CD4-positive, alpha-beta T cell treated with Interleukin-2 at 100 ng/mL for 4 hours (primary cell): ENCODE results near the gene GPR68.
"Not testable (repeated sequence)": the region's sequence is repeated elsewhere in the genome, so short reads cannot be mapped to it uniquely, and the experiment has no call there.

Experiments used
- DNase-seq: peaks from one replicate; pipeline ENCODE4 v3.0.0-alpha.2; 2020; ENCODE audit warnings: low spot score

Gene GPR68

DNA sequence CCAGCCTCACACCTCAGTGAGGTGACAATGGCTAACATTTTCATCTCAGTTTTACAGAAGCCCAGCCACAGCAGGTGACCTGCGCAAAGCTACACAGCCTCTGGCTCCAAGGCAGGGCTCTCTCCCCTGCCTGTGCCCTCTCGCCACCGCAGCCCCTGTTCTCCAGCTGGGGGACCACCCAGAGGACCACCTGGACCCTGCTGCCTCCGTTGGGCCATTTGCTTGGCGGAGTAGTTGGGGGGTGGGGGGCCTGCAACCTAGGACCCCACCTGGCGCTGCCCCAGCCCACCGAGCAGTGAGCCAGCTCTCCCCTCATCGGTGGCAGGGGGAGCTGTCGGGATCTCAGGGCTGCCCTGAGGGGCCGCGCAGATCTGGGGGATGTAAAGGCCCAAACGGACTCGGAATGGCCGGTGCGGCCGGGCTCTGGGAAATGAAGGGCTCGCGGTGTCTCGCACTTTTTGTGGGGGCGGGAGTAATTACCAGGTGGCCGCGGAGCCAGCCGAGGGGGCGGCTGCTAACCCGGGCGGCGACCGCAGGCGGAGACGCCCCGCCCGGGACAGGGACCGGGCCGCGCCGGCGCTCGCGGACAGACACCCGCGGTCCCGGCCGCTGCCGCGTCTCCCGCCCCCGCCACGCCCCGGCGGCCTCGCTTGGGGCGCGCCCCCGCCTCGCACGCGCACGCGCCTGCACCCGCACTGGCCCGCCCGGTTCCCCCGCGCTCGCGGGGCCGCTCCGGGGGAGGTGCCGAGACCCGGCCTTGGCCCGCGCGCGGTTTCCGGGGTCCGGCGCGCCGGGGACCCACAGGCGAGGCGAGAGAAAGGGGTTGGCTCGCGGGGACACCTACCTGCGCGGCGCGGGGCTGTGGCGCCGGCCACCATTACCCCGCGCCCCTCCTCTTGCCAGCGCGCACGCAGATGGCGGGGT is 8.6 kb upstream of the GPR68 start:
- peak; percentile 47 for DNase-seq

DNA sequence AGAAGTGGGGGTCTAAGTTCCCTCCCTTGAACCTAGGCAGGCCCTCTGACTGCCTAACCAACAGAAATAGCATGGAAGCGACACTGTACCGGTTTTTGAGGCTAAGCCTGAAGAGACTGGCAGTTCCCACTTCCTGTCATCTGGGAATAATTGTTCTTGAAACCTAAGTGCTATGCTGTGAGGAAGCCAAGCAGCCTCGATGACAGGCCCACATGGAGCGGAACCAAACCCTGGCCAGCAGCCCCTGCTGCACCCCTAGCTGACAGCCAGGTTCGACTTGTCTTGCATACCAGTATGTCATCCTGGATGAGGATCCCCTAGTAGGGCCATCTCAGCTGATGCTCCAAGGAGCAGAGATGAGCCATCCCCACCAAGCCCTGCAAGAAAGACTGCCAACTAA is 6.4 kb upstream of the GPR68 start:
- no peak for DNase-seq

DNA sequence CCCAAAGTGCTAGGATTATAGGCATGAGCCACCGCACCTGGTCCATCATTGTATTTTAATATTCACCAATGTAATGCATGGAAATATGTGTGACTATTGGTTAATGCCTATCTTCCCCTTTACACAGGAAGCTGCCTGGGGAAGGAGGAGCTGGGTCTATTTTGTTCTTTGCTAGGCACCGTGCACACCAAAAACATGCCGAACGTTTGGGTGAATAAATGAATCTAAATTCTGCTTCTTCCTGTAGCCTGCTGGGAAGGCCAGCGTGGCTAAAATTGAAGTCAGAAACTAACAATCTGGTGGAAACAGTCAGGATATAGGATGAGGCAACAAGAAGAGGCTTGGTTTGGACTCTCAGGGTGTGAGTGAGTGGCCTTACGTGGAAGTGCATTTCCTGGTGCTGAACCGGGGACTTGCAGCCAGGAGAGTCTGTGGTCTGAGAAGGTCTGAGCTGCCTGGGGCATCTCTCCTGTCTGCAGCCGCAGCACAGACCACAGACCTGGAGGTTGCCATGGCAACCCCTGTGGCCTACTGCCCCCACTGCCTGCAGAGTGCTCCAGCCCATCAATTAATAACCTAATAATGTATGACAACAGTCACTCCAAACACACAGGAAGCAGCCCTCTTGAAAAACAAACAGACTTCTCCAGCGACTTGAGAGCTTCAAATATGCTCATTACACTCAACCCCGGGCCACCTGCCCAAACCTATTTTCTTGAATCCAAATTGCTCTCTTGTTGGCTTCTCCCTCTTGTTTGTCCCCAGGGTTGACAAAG is 5.5 kb upstream of the GPR68 start:
- peak; percentile 81 for DNase-seq

DNA sequence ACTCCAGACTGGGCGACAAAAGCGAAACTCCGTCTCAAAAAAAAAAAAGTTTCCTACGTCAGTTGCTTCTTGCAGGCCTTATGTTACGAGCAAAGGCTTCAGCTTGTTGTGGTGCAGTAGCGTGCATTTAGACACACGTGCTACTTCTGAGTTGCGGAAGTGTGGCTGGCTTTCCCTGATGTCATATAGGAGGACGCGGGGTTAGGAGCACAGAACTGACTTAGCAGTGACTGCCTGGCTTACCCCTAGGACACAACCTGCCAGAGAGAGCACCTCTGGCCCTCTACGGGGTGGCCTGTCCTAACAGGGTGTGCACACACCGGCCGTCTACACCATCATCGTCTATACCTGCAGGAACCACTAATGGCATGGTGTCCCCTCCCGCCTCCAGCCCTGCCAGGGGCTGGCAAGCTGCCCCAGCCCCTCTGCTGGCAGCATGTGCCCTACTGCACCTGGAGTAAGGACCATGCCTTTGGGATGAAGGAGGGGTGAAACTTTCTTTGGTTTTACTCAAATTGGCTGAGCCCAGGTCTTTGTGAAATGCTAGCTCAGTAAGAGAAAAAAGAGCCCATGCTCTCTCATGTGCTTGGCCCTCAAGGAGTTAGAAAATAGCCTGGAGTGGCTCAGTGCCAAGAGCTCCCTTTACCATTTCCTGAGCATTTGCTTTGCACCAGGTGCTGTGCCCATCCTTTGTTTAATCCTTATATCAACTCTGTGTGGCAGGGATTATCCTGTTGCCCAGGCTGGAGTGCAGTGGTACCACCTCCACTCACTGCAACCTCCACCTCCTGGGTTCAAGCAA is 1.7 kb upstream of the GPR68 start:
- peak; percentile 84 for DNase-seq

DNA sequence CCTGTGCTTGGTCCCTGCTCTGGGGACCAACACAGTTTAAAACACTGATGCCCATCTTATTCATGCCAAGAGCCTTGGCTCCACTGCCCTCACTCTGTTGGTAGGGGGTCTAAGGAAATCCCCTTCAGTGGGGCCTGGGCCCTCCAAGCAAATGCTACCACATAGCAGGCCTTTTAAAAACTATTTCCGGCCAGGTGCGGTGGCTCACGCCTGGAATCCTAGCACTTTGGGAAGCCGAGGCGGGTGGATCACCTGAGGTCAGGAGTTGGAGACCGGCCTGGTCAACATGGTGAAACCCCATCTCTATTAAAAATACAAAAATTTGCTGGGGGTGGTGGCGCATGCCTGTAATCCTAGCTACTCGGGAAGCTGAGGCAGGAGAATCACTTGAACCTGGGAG is 1.1 kb upstream of the GPR68 start:
- DNase-seq = not testable (repeated sequence)

DNA sequence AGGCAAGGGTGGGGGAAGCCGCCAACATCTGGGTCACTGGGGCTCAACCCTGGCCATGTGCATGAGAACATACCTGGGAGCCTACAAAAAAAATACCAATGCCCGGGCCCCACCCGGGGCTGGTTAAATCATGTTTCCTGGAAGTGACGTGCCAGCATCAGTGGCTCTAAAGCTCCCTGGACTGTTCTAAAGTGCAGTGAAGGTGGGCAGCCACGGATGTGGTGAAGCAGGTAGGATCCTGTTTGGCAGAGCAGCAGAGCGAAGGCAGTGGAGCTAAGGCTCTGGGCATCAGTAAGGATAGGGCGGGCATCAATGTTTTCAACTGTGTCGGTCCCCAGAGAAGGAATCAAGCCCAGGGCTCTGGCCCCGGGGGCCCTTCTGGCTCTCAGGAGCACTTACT is 525 bp upstream of the GPR68 start:
- DNase-seq = peak; percentile 83

DNA sequence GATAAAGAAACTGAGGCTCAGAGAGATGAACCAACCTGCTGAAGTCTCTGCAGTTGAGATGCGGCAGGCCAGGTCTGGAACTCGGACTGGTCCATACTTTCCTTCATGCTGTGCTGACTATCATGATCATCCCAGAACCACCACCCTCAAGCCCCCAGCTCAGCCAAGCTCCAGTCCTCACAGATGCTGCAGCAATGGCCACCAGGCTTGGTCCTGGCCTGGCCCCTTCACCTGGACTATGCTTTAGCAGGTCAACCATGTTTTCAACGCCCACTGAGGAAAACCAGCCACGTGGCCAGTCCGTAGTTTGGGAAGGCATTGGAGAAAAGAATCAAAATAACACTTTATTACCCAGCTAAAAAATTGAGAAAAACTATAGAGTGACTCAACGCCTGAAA is 1.4 kb downstream of the GPR68 start:
- DNase-seq = no peak

DNA sequence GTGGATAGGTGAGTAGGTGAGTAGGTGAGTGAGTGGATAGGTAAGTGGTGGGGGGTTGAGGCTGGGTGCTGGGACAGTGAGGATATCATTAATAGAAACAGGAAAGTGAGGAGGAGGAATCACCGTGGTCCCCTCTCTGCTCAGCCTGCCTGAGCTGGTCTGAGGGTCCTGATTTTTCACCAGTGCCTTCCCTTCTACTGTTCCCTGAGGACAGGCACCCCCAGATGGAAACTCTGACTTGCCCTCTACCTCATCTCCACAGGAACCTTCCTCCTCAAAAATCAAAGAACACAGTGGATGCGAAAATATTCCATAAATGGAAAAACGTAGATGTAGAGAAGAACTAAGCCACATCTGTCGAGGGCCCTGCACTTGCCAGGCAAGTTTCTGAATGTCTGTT is 1.9 kb downstream of the GPR68 start:
- DNase-seq = no peak

DNA sequence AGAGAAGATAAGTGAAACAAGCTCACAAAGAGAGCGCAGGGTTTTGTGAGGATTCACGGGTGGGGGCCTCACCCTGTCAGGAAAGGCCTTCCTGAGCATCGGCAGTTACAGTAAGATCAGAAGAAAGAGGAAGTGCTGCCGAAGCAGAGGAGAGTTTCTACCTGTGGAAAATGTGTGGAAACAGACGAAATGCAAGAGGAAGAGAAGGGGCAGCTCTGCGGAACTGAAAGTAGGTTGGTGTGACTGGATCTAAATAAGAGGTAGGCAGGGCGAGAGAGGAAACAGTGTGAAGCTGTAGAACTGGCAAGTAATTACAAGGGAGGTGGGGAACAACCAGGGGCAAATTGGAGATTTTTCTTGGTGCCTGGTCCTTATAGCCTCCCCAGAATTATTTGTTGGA is 2.6 kb downstream of the GPR68 start:
- DNase-seq = peak; percentile 54

DNA sequence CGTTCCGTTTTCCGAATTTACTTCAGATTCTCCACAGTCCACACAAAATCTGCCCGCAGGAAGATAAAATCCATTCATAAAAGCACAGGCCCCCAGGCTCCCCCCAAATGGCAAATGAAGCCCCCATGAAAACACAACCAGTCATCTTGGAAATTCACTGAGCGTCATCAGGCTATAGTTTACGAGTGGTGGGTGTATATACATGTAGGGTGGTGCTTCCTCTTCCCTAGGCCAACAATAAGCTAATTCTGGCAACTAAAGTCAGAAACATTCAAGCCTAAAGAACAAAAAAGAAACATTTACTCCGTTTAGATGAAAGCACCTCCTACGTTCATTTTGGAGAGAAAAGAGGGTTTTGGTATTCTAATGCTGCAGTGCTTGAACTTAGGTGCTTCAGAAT is 5.8 kb downstream of the GPR68 start:
- no peak for DNase-seq

DNA sequence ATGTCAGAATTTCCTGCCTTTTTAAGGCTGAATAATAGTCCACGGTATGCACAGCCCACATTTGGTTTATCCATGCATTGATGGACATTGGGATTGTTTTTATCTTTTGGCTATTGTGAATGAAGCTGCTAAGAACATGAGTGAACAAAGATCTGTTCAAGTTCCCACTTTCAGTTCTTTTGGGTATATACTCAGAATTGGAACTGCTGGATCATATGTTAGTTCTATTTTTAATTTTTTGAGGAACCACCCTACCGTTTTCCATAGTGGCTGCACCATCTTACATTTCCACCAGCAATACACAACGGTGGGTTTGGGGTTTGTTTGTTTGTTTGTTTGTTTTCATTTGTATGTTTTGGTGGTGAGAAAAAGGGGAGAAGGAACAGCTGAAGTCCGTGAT is 6.4 kb downstream of the GPR68 start:
- no peak for DNase-seq

DNA sequence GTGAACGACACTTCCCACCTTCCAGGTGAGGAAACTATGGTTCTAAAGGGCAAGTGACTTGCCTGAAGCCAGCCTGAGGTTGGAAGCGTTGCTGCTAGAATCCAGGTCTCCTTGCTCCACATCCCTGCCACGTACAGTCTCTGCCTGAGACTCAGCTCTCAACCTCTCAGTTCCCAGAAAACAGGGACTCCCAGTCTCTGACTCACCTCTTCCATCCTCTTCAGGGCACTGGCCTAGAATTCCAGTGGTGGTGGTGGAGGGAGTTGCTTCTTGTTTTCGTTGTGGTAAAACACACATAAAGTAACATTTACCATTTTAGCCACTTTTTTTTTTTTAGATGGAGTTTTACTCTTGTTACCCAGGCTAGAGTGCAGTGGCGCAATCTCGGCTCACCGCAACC is 7.3 kb downstream of the GPR68 start:
- DNase-seq = no peak

DNA sequence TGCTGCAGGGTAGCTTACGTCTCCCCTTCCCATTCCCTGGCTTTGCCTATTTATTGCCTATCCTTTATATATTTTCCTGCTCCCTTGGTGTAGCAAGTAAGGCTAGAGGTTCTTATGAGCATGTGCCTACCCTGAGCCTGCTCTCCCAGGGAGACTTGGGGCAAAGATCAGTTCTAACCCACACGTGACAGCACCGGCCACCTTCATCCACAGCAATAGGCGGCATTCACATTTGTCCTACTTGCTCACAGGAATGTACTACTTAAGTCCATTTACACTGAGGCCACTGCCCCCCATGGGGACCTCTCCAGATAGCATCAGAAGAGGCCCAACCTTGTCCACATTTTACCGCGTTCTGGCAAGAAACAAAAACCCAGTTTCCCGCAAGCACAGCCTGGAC is 8.7 kb downstream of the GPR68 start:
- DNase-seq = no peak

DNA sequence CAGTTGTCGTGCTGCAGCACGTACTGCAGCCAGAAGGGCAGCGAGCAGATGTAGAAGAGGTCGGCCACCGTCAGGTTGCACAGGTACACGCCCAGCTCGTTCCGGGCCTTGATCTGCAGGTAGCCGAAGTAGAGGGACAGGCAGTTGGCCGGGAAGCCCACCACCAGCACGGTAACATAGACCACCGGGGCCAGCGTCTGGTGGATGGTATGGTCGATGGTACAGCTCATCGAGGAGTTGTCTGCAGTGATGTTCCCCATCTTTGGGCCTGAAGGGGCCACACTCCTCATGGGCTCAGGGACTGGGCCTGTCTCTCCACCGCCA is 9.8 kb downstream of the GPR68 start:
- DNase-seq = no peak

DNA sequence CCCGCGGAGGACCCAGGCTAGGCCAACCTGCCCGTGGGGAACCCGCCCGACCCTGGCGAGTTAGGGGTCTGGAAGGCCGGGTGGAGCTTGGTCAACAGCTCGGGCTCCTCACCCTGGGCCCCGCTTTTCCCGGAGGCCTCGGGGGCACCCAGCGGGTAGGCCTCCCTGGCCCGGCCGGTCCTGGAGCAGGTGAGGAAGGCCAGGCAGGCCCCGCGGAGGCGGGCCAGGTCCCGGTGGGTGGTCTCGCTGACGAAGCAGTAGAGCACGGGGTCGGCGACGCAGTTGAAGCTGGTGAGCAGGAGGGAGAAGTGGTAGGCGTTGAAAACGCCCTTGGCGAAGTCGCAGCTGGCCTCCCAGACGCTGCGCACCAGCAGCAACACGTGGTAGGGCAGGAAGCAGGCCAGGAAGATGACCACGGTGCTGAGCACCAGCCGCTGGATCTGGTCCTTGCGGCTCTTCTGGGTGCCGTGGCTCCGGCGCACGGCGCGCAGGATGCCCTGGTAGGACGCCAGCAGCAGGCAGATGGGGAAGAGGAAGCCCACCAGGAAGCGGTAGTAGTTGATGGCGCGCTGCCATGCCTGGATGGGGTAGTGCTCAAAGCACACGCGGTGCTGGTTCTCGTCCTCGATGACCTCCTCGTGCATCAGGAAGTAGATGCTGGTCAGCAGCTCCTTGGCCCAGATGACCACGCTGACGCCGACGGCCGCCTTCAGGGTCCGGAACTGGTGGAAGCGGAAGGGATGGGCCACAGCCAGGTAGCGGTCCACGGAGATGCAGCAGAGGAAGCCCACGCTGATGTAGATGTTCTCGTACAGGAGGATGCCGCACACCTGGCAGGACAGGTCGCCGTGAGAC is 10.3 kb downstream of the GPR68 start:
- DNase-seq = no peak

DNA sequence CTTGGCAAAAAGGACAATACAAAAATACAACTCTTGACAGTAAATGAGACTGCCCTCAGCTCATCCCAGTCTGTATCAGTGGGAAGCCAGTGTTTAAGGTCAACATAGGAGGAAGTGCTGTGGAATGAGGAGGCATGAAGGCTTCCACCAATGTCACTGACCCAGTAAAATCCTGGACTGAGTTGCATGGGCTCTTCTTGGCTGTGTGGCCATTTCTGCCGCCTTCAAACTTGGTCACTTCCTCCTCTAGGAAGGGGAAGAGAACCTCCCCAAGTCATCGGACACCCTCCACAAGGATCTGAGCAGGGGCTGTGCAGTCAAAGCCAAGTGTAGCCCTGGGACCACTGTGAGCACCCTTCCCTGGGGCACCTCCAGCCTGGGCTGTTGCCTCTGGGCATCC is 11.9 kb downstream of the GPR68 start:
- no peak for DNase-seq

DNA sequence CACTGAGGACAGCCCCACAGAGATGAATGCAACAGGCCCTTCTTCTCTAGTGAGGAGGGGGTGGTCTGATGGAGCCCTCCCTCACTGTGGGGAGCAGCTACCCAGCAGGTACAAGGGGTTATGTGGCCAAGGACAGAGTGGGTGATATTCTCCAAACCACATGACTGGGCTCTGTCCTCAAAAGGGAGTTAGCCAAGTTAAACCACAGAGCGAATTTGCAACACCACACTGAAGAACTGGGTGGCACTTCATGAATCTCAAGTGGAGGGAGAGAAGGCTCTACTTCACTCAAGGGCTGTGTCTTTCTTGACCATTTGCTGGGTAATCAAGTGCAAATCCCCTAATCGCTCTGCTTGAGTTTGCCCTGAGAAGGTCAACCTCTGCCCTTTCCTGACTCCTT is 12.5 kb downstream of the GPR68 start:
- no peak for DNase-seq

DNA sequence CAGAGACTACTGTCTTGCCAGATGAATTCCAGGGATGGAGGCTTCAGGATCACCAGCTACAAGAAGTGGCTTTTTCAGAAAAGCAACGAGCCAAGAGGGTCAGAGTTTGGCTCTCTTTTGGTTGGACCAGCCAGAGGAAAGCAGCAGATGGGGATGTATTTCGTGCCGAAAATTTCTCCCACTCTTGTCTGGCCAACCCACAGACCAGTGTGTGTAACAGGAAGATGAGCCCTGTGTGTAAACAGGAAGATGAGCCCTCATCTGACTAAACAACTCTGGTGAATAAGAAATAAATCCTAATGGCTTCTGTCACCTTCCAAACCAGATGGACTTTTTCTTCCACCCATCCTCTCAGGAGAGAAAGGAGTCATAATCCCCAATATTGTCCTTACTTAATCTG is 13.1 kb downstream of the GPR68 start:
- DNase-seq = no peak

DNA sequence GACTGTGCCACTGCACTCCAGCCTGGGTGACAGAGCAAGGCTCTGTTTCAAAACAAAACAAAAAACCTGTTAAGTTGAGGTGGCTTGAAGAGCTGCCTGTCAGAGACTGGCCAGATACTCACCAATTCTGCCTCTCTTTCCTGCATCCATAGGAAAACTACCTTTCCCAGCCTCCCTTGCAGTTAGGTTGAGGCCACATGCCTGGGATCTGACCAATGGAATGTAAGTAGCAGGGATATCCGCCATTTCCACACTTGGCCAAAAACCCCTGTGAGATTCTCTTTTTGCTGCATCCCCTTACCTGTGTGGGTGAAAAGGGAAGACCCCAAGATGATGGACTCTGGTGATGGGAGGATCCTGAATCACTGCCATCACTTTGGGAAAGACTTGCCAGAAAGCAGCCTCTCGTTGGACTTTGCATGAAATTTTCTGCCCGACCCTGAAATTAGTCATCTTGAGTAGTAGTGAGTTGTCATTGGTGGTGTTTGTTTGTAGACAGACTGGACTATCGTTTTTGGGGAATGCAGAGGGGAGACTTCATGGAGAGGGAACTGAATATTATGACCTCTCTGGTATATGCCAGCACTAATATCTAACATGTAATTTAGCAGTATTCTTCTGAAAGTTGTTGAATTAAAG is 14.0 kb downstream of the GPR68 start:
- no peak for DNase-seq

DNA sequence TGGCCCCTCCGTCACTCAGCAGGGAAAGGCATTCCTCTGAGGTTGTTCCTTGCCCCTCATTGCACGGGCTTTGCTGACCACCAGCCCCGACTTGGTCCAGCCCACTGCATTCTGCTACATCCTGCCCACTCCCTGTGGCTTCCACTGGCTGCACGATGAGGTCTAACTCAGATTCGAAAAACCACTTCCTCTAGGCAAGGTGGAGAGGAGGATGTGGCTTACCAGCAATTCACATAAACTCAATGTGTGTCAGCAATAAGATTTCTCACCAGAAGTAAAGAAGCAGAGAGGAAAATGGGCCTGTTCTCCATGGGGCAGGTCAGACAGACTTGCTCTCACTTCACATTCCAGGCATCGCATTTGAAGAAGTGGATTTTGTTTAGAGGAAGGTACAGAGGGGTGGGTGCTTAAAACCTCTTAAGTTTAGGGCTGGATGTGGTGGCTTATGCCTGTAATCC is 14.7 kb downstream of the GPR68 start:
- peak; percentile 80 for DNase-seq

DNA sequence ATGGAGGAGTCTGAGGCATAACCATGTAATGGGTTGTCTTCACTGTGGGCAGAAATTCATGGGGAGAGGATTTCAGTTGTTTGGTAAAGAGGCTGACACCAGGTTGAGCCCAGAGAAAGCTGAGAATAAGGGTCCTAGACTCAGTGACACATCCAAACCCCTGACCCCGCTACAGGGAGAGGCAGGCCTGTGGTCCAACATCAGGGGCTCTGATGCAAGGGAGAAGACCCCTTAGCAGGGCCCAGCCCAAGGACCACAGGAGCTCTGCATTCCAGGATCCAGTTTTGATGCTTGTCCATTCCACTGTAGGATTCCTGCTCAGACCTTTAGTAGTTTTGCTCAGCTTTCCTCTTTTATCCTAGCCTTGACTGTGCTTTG is 15.5 kb downstream of the GPR68 start:
- no peak for DNase-seq
